Spleen (tissue), 11 donors: ENCODE measurements around the gene RPTOR. TPM values are rescaled to one million over a fixed set of nuclear protein-coding genes. Genes with fewer than 3 reads are reported as not detected.

Experiments
- DNase-seq: peaks from one replicate; pipeline ENCODE4 v3.0.0-alpha.2; 2020
- H3K27ac ChIP-seq, 8 donors: fragments of 200-600 bp; sonication (generic) in 7 of 8; 1 replicate in 4 of 8; 2 replicates in 4 of 8; pipeline versions ENCODE4 v1.5.0 to v1.8.0; 2016 to 2021; ENCODE audit warnings: inconsistent platforms in 4 of 8, mild to moderate bottlenecking in 4 of 8, moderate library complexity in 1 of 8
- H3K27me3 ChIP-seq, 7 donors: fragments of 200-600 bp; sonication (generic) in 6 of 7; replicated peaks in 1 of 7; 1 replicate in 4 of 7; 2 replicates in 3 of 7; pipeline versions ENCODE4 v1.5.0 to v1.8.0; 2016 to 2021; ENCODE audit warnings: inconsistent platforms in 3 of 7, mild to moderate bottlenecking in 1 of 7
- H3K36me3 ChIP-seq, 6 donors: fragments of 200-600 bp; sonication (generic) in 5 of 6; 1 replicate in 4 of 6; 2 replicates in 2 of 6; pipeline versions ENCODE4 v1.5.0 to v1.8.0; 2016 to 2021; ENCODE audit warnings: inconsistent platforms in 2 of 6
- H3K4me1 ChIP-seq, 6 donors: fragments of 200-600 bp; sonication (generic) in 5 of 6; 1 replicate in 3 of 6; 2 replicates in 3 of 6; pipeline versions ENCODE4 v1.5.0 to v1.8.0; 2016 to 2021; ENCODE audit warnings: inconsistent platforms in 3 of 6
- H3K4me3 ChIP-seq, 8 donors: fragments of 200-600 bp; sonication (generic) in 7 of 8; 1 replicate in 4 of 8; 2 replicates in 4 of 8; pipeline versions ENCODE4 v1.5.0 to v1.8.0; 2016 to 2021; ENCODE audit warnings: inconsistent platforms in 4 of 8, mild to moderate bottlenecking in 4 of 8, moderate library complexity in 2 of 8
- H3K9me3 ChIP-seq, 8 donors: fragments of 200-600 bp; sonication (generic) in 7 of 8; 1 replicate in 4 of 8; 2 replicates in 4 of 8; pipeline versions ENCODE4 v1.5.0 to v1.8.0; 2016 to 2021; ENCODE audit warnings: inconsistent platforms in 4 of 8
- CTCF ChIP-seq, 11 experiments: fragments of 200-600 bp in 7 of 11; fragments of 450-650 bp in 4 of 11; sonication (generic) in 4 of 11; IDR thresholded peaks in 8 of 11; conservative IDR thresholded peaks in 3 of 11; 1 replicate in 7 of 11; 2 replicates in 4 of 11; pipeline versions ENCODE4 v1.4.0 to v1.8.0; 2016 to 2021; ENCODE audit warnings: antibody characterized with exemption in 11 of 11, inconsistent platforms in 4 of 11, mild to moderate bottlenecking in 1 of 11
- POLR2A ChIP-seq, 3 donors: fragments of 450-650 bp; IDR thresholded peaks; one replicate each; pipeline ENCODE4 v1.5.1; 2017; ENCODE audit warnings: antibody characterized with exemption in 3 of 3, mild to moderate bottlenecking in 1 of 3
- POLR2AphosphoS5 ChIP-seq, 3 donors: sonication (generic); formaldehyde crosslinking; IDR thresholded peaks; one replicate each; pipeline ENCODE4 v1.5.1; 2017; ENCODE audit warnings: antibody characterized with exemption in 3 of 3
- WGBS, 5 donors: extraction: QIAGEN DNeasy Blood & Tissue Kit in 3 of 5; methylation state at CpG; one replicate each; pipeline versions ENCODE4 v1.1.5 to v1.1.7; 2013 to 2018; 5-methylcytosine and 5-hydroxymethylcytosine counted together
- intact Hi-C: fragments of 100-400 bp; cut with DNase I; formaldehyde crosslinking; loops from one replicate; pipeline ENCODE4 v1.15.0; 2023; ENCODE audit warnings: low total_unique reads
- polyA plus RNA-seq, 3 donors: library from polyadenylated mRNA; stranded (reverse); fragments of 200-250 nt; gene quantifications; one replicate each; pipeline ENCODE4 v1.2.1, GENCODE V29; 2013
- total RNA-seq, 7 donors: library from RNA; depleted of rRNA in 3 of 7; stranded (reverse); fragments of >200 nt in 3 of 7; fragmentation: NEBNext Ultra II Directional in 4 of 7; extraction: Animal tissue kit (Norgen Biotek cat#: 25700) in 4 of 7; gene quantifications; one replicate each; pipeline versions ENCODE4 v1.1.0 to v1.2.1, GENCODE V29; 2016 to 2021
- donor health status: healthy with polysubstance abuse.
- donor health status: DM: no; HTN: no; CAD: no; lungs with moderate emphysema.
- donor health status: DM: no; HTN: no; CAD: no.
- donor health status: Bipolar disorder and iron deficiency.
- donor health status: healthy.
- donor health status: DM: no; HTN: no; CAD: no.
- donor health status: DM: yes; HTN: yes; CAD: no.

Gene RPTOR
- total and polyA plus RNA-seq, 10 donors: 3.1 to 61.2 (median 40.7) TPM

- H3K27me3 ChIP-seq: no peaks in the 10 kb centered on the region
- 86 to 93% (median 89%) methylated on average over 10 of the region's 10 CpGs for WGBS, 5 donors
- H3K9me3 ChIP-seq: no peaks in the 10 kb centered on the region
- H3K36me3 ChIP-seq: peaks cover 0 to 29% (median under 1%) of the 10 kb centered on the region in 6 donors
- peaks cover 0 to 24% (median 5%) of the 10 kb centered on the region in 6 donors for H3K4me1 ChIP-seq
- TF ChIP-seq POLR2AphosphoS5 (IDR thresholded peaks at IDR 0.05): no peak
- TF ChIP-seq CTCF (IDR thresholded peaks at IDR 0.05 in 8 of 11, conservative IDR thresholded peaks at IDR 0.05 in 3 of 11): no peak
- no peak for TF ChIP-seq POLR2A (IDR thresholded peaks at IDR 0.05)
- intact Hi-C loops: no loop called here
- no peak overlapping the region for H3K27ac ChIP-seq
- H3K4me3 ChIP-seq: no peak overlapping the region
- DNase-seq: peak; percentile 43
These were observed 273.2 kb downstream of the RPTOR start for GRCh38 chr17:80817861-80818260.

GRCh38 chr17:80818871-80819270 is 274.2 kb downstream of the RPTOR start:
- Histone ChIP-seq H3K9me3 (no peaks in the 10 kb centered on the region), H3K27me3 (no peaks in the 10 kb centered on the region), H3K4me3 (peak overlapping the region in 1 of 8 donors; percentile 4), H3K4me1 (peaks cover 0 to 24% (median 5%) of the 10 kb centered on the region in 6 donors), H3K36me3 (peaks cover 0 to 39% (median 6%) of the 10 kb centered on the region in 6 donors), H3K27ac (peak overlapping the region in 6 of 8 donors; percentile 39 to 88 (median 80))
- TF ChIP-seq CTCF (IDR thresholded peaks at IDR 0.05 in 8 of 11, conservative IDR thresholded peaks at IDR 0.05 in 3 of 11) (no peak), POLR2AphosphoS5 (IDR thresholded peaks at IDR 0.05) (no peak), POLR2A (IDR thresholded peaks at IDR 0.05) (no peak)
- 93 to 95% (median 94%) methylated on average over 5 to 9 of the region's 9 CpGs for WGBS, 5 donors
- DNase-seq: peak; percentile 51
- intact Hi-C loops: no loop called here

DNA sequence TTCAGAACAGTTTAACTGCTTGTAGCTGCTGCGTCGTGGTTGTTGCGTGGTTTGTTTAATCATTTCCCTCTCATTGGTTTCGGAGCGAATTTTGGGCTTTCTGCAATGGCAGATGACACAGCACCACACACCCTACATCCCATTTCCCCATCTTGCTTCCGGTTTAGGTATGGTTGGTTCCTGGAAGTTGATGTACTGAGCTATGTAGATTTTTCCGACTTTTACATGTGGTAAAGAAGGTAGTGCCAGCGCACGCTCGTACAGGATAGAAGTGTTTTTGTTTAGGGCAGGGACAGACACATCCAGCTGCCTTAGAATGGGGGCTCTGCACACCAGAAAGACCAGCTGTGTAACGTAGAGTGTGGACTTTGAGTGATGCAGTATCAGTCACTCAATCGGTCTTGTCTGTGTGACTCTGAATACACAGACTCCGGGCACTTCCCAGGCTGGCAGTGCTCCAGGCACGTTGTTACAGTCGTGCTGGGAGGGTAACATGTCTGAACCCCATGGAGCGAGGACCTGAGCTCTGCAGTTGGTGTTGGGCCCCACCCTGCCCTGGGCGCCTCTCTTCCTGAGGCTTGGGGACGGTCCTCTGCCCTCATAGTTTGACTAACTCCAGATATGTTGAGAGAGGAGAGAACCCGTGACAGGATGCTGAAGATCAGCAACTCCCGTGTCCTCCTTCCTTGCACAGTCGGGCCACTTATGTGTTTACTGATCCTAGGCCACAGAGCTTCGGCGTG is 275.0 kb downstream of the RPTOR start:
- Histone ChIP-seq H3K36me3 (peaks cover 0 to 44% (median 6%) of the 10 kb centered on the region in 6 donors), H3K27me3 (no peaks in the 10 kb centered on the region), H3K27ac (peak overlapping the region in 7 of 8 donors; percentile 48 to 88 (median 79)), H3K4me3 (peak overlapping the region in 1 of 8 donors; percentile 22), H3K4me1 (peaks cover 0 to 30% (median 7%) of the 10 kb centered on the region in 6 donors), H3K9me3 (no peaks in the 10 kb centered on the region)
- intact Hi-C loops: no loop called here
- TF ChIP-seq POLR2AphosphoS5 (IDR thresholded peaks at IDR 0.05) (peak in 1 of 3 donors; percentile 59), CTCF (IDR thresholded peaks at IDR 0.05 in 8 of 11, conservative IDR thresholded peaks at IDR 0.05 in 3 of 11) (no peak), POLR2A (IDR thresholded peaks at IDR 0.05) (no peak)
- 55 to 72% (median 66%) methylated on average over 20 to 23 of the region's 23 CpGs for WGBS, 5 donors
- peak; percentile 72 for DNase-seq

GRCh38 chr17:80820331-80820730 is 275.7 kb downstream of the RPTOR start:
- DNase-seq: peak; percentile 59
- intact Hi-C loops: no loop called here
- Histone ChIP-seq H3K36me3 (peaks cover 0 to 45% (median 7%) of the 10 kb centered on the region in 6 donors), H3K9me3 (no peaks in the 10 kb centered on the region), H3K4me1 (peaks cover 0 to 32% (median 7%) of the 10 kb centered on the region in 6 donors), H3K27me3 (no peaks in the 10 kb centered on the region), H3K27ac (peak overlapping the region in 6 of 8 donors; percentile 52 to 88 (median 80)), H3K4me3 (no peak overlapping the region)
- WGBS, 5 donors: 89 to 96% (median 94%) methylated on average over 13 of the region's 13 CpGs
- TF ChIP-seq POLR2AphosphoS5 (IDR thresholded peaks at IDR 0.05) (no peak), CTCF (IDR thresholded peaks at IDR 0.05 in 8 of 11, conservative IDR thresholded peaks at IDR 0.05 in 3 of 11) (no peak), POLR2A (IDR thresholded peaks at IDR 0.05) (no peak)
